Liver (tissue), 9 donors: ENCODE data around the gene DIP2C. TPM values are rescaled to one million over a fixed set of nuclear protein-coding genes. Genes with fewer than 3 reads are reported as not detected.

Source experiments
- DNase-seq: peaks from one replicate; pipeline ENCODE4 v3.0.0-alpha.2; 2017; ENCODE audit warnings: low spot score
- H3K27ac ChIP-seq, 2 donors: one replicate each; pipeline ENCODE4 v1.7.0; 2013; ENCODE audit warnings: inconsistent platforms in 2 of 2, low read length in 2 of 2, control low read depth in 1 of 2, low read depth in 1 of 2, mild to moderate bottlenecking in 1 of 2
- H3K27me3 ChIP-seq, 4 donors: one replicate each; pipeline versions ENCODE4 v1.6.1 to v1.7.0; 2013; ENCODE audit warnings: low read length in 3 of 4, inconsistent platforms in 1 of 4, mild to moderate bottlenecking in 1 of 4, moderate library complexity in 1 of 4; ENCODE audit not compliant: control insufficient read depth in 4 of 4, insufficient read depth in 4 of 4
- H3K36me3 ChIP-seq, 4 donors: one replicate each; pipeline versions ENCODE4 v1.6.1 to v1.7.0; 2013; ENCODE audit warnings: low read length in 3 of 4, mild to moderate bottlenecking in 3 of 4, low read depth in 1 of 4, moderate library complexity in 1 of 4; ENCODE audit not compliant: control insufficient read depth in 4 of 4, insufficient read depth in 3 of 4
- H3K4me1 ChIP-seq, 4 donors: one replicate each; pipeline versions ENCODE4 v1.6.1 to v1.7.0; 2013; ENCODE audit warnings: low read length in 3 of 4, mild to moderate bottlenecking in 3 of 4, moderate library complexity in 1 of 4; ENCODE audit not compliant: control insufficient read depth in 4 of 4, insufficient read depth in 4 of 4
- H3K4me3 ChIP-seq, 3 donors: one replicate each; pipeline versions ENCODE4 v1.6.1 to v1.7.0; 2013; ENCODE audit warnings: low read length in 3 of 3, control low read depth in 1 of 3, low read depth in 1 of 3, mild to moderate bottlenecking in 1 of 3
- H3K9ac ChIP-seq, 2 donors: one replicate each; pipeline ENCODE4 v1.7.0; 2013; ENCODE audit warnings: low read length in 2 of 2, mild to moderate bottlenecking in 2 of 2, moderate library complexity in 2 of 2, control low read depth in 1 of 2, low read depth in 1 of 2
- H3K9me3 ChIP-seq, 4 donors: one replicate each; pipeline versions ENCODE4 v1.6.1 to v1.7.0; 2013; ENCODE audit warnings: low read length in 3 of 4; ENCODE audit not compliant: control insufficient read depth in 4 of 4
- ATF3 ChIP-seq: IDR thresholded peaks from 2 replicates; pipeline ENCODE4 v1.6.1; 2016; ENCODE audit warnings: antibody characterized with exemption
- CTCF ChIP-seq: fragments of 150-350 bp; IDR thresholded peaks from 2 replicates; pipeline ENCODE4 v1.5.1; 2017; ENCODE audit warnings: improper control_type of control experiment, low read depth, low read length; ENCODE audit not compliant: missing input control
- EGR1 ChIP-seq, 2 donors: IDR thresholded peaks; 2 replicates each; pipeline ENCODE4 v1.6.1; 2016 to 2018; ENCODE audit warnings: antibody characterized with exemption in 2 of 2, low read depth in 2 of 2
- FOXA1 ChIP-seq: IDR thresholded peaks from 2 replicates; pipeline ENCODE4 v1.6.1; 2016; ENCODE audit warnings: antibody characterized with exemption
- FOXA2 ChIP-seq: IDR thresholded peaks from 2 replicates; pipeline ENCODE4 v1.6.1; 2016; ENCODE audit warnings: antibody characterized with exemption
- GABPA ChIP-seq, 2 donors: IDR thresholded peaks in 1 of 2; conservative IDR thresholded peaks in 1 of 2; 2 replicates each; pipeline ENCODE4 v1.6.1; 2016; ENCODE audit warnings: antibody characterized with exemption in 2 of 2, mild to moderate bottlenecking in 1 of 2, moderate library complexity in 1 of 2
- HNF4A ChIP-seq, 2 donors: conservative IDR thresholded peaks; 2 replicates each; pipeline ENCODE4 v1.6.1; 2016; ENCODE audit warnings: antibody characterized with exemption in 2 of 2, mild to moderate bottlenecking in 2 of 2
- HNF4G ChIP-seq: IDR thresholded peaks from 2 replicates; pipeline ENCODE4 v1.6.1; 2016; ENCODE audit warnings: antibody characterized with exemption
- JUND ChIP-seq, 2 donors: IDR thresholded peaks; 2 replicates each; pipeline ENCODE4 v1.6.1; 2016; ENCODE audit warnings: antibody characterized with exemption in 2 of 2
- MAX ChIP-seq: IDR thresholded peaks from 2 replicates; pipeline ENCODE4 v1.6.1; 2016; ENCODE audit warnings: antibody characterized with exemption
- NR2F2 ChIP-seq: IDR thresholded peaks from 2 replicates; pipeline ENCODE4 v1.6.1; 2016; ENCODE audit warnings: antibody characterized with exemption
- RAD21 ChIP-seq, 2 donors: IDR thresholded peaks; 2 replicates each; pipeline ENCODE4 v1.6.1; 2016; ENCODE audit warnings: antibody characterized with exemption in 2 of 2, mild to moderate bottlenecking in 2 of 2
- RXRA ChIP-seq, 2 donors: IDR thresholded peaks; 2 replicates each; pipeline ENCODE4 v1.6.1; 2017 to 2018; ENCODE audit warnings: antibody characterized with exemption in 2 of 2, mild to moderate bottlenecking in 1 of 2
- SP1 ChIP-seq: IDR thresholded peaks from 2 replicates; pipeline ENCODE4 v1.6.1; 2018; ENCODE audit warnings: antibody characterized with exemption, mild to moderate bottlenecking
- TAF1 ChIP-seq: conservative IDR thresholded peaks from 2 replicates; pipeline ENCODE4 v1.6.1; 2016; ENCODE audit warnings: antibody characterized with exemption, mild to moderate bottlenecking
- YY1 ChIP-seq: IDR thresholded peaks from 2 replicates; pipeline ENCODE4 v1.6.1; 2016; ENCODE audit warnings: antibody characterized with exemption, mild to moderate bottlenecking
- WGBS: extraction: QIAGEN DNeasy Blood & Tissue Kit; methylation state at CpG from one replicate; pipeline ENCODE4 v1.1.7; 2013; 5-methylcytosine and 5-hydroxymethylcytosine counted together
- polyA plus RNA-seq, 2 donors: library from polyadenylated mRNA; stranded (reverse) in 1 of 2; unstranded in 1 of 2; fragments of 200-250 nt in 1 of 2; fragments of >200 nt in 1 of 2; fragmentation: Nextera tagmentation in 1 of 2; extraction: Ambion mirVana in 1 of 2; gene quantifications; one replicate each; pipeline versions ENCODE4 v1.2.1 to v1.2.3, GENCODE V29; 2013 to 2015
- total RNA-seq, 2 donors: library from RNA; depleted of rRNA; stranded (reverse); fragments of >200 nt; gene quantifications; one replicate each; pipeline ENCODE4 v1.2.3, GENCODE V29; 2014
- TF ChIP-seq, protein P1 (sequence below): IDR thresholded peaks from 2 replicates; pipeline ENCODE4 v1.6.1; 2016; ENCODE audit warnings: antibody characterized with exemption, mild to moderate bottlenecking
- TF ChIP-seq, protein P2 (sequence below): IDR thresholded peaks from 2 replicates; pipeline ENCODE4 v1.6.1; 2016; ENCODE audit warnings: antibody characterized with exemption
- donor health status: healthy.
- donor health status: healthy.
- donor health status: healthy.
- donor health status: healthy.
- donor health status: healthy.

The DIP2C gene
- total and polyA plus RNA-seq, 4 donors: 4.2 to 12.2 (median 5.7) TPM

GRCh38 chr10:442209-442608 is 247.3 kb downstream of the DIP2C start (continued):
- TF ChIP-seq TAF1: no peak
- TF ChIP-seq SP1: no peak
- TF ChIP-seq YY1: no peak

- H3K4me1 ChIP-seq: peaks cover 1 to 9% (median 4%) of the 10 kb centered on the region in 4 donors
- no peak overlapping the region for H3K27ac ChIP-seq
- DNase-seq: no peak
- H3K36me3 ChIP-seq: peaks cover 0 to 5% (median 1%) of the 10 kb centered on the region in 4 donors
- WGBS: 96% methylated on average over 6 of the region's 6 CpGs
- no peak overlapping the region for H3K4me3 ChIP-seq
- TF ChIP-seq JUND (IDR thresholded peaks at IDR 0.05): no peak
- TF ChIP-seq EGR1 (IDR thresholded peaks at IDR 0.05; ENCODE audit: low read depth in 2 of 2): no peak
- no peak for TF ChIP-seq RAD21 (IDR thresholded peaks at IDR 0.05)
- no peak for TF ChIP-seq GABPA (IDR thresholded peaks at IDR 0.05 in 1 of 2, conservative IDR thresholded peaks at IDR 0.05 in 1 of 2)
- TF ChIP-seq YY1: no peak
- TF ChIP-seq, protein P1, sequence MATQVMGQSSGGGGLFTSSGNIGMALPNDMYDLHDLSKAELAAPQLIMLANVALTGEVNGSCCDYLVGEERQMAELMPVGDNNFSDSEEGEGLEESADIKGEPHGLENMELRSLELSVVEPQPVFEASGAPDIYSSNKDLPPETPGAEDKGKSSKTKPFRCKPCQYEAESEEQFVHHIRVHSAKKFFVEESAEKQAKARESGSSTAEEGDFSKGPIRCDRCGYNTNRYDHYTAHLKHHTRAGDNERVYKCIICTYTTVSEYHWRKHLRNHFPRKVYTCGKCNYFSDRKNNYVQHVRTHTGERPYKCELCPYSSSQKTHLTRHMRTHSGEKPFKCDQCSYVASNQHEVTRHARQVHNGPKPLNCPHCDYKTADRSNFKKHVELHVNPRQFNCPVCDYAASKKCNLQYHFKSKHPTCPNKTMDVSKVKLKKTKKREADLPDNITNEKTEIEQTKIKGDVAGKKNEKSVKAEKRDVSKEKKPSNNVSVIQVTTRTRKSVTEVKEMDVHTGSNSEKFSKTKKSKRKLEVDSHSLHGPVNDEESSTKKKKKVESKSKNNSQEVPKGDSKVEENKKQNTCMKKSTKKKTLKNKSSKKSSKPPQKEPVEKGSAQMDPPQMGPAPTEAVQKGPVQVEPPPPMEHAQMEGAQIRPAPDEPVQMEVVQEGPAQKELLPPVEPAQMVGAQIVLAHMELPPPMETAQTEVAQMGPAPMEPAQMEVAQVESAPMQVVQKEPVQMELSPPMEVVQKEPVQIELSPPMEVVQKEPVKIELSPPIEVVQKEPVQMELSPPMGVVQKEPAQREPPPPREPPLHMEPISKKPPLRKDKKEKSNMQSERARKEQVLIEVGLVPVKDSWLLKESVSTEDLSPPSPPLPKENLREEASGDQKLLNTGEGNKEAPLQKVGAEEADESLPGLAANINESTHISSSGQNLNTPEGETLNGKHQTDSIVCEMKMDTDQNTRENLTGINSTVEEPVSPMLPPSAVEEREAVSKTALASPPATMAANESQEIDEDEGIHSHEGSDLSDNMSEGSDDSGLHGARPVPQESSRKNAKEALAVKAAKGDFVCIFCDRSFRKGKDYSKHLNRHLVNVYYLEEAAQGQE: no peak
- no peak for TF ChIP-seq HNF4A (conservative IDR thresholded peaks at IDR 0.05)
- no peak for TF ChIP-seq FOXA1
- TF ChIP-seq FOXA2: no peak
- no peak for TF ChIP-seq MAX
- TF ChIP-seq TAF1: no peak
- no peak for TF ChIP-seq ATF3
- no peak for TF ChIP-seq SP1
- no peak for TF ChIP-seq NR2F2
- H3K9ac ChIP-seq: no peak overlapping the region
- H3K9me3 ChIP-seq: no peaks in the 10 kb centered on the region
- no peaks in the 10 kb centered on the region for H3K27me3 ChIP-seq
Observed at GRCh38 chr10:441659-442058, 247.8 kb downstream of the DIP2C start.

DNA sequence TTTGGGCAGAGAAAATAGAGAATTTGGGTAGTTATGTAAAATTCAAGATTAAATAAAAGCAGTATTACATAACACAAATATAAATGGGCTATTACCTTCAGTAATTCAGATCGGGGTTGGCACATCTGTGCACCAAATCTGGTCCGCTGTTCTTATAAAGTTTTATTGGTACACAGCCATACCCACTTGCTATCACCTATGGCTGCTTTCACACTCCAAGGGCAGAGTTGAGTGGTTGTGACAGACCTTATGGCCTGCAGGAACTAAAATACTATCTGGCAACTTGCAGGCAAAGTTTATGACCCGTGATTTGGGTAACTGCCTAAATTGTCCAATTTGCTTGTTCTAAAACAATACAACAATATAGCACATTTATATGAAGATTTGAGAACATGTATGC is 249.3 kb downstream of the DIP2C start:
- Histone ChIP-seq H3K27ac (no peak overlapping the region), H3K9ac (no peak overlapping the region), H3K27me3 (no peaks in the 10 kb centered on the region), H3K4me3 (no peak overlapping the region), H3K9me3 (no peaks in the 10 kb centered on the region), H3K4me1 (peaks cover 1 to 9% (median 4%) of the 10 kb centered on the region in 4 donors), H3K36me3 (peaks cover 0 to 5% (median 1%) of the 10 kb centered on the region in 4 donors)
- no peak for DNase-seq
- TF ChIP-seq JUND (IDR thresholded peaks at IDR 0.05) (no peak), RXRA (IDR thresholded peaks at IDR 0.05) (no peak), MAX (no peak), EGR1 (IDR thresholded peaks at IDR 0.05; ENCODE audit: low read depth in 2 of 2) (no peak), FOXA1 (no peak), GABPA (IDR thresholded peaks at IDR 0.05 in 1 of 2, conservative IDR thresholded peaks at IDR 0.05 in 1 of 2) (no peak), SP1 (no peak), HNF4A (conservative IDR thresholded peaks at IDR 0.05) (no peak), RAD21 (IDR thresholded peaks at IDR 0.05) (no peak), FOXA2 (no peak), ATF3 (no peak), TAF1 (no peak), HNF4G (no peak), CTCF (no peak), NR2F2 (no peak)
- TF ChIP-seq, protein P2, sequence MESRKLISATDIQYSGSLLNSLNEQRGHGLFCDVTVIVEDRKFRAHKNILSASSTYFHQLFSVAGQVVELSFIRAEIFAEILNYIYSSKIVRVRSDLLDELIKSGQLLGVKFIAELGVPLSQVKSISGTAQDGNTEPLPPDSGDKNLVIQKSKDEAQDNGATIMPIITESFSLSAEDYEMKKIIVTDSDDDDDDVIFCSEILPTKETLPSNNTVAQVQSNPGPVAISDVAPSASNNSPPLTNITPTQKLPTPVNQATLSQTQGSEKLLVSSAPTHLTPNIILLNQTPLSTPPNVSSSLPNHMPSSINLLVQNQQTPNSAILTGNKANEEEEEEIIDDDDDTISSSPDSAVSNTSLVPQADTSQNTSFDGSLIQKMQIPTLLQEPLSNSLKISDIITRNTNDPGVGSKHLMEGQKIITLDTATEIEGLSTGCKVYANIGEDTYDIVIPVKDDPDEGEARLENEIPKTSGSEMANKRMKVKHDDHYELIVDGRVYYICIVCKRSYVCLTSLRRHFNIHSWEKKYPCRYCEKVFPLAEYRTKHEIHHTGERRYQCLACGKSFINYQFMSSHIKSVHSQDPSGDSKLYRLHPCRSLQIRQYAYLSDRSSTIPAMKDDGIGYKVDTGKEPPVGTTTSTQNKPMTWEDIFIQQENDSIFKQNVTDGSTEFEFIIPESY: no peak
- WGBS: 90% methylated on average over 3 of the region's 3 CpGs
